Activated T-cell treated with anti-CD3 and anti-CD28 coated beads for 4 hours (primary cell): ENCODE results near the gene DUSP5.

Source experiments
- DNase-seq: peaks from one replicate; pipeline ENCODE4 v3.0.0-alpha.2; 2020

Gene DUSP5

GRCh38 chr10:110501142-110501937 is 3.6 kb downstream of the DUSP5 start:
- peak; percentile 35 for DNase-seq

DNA sequence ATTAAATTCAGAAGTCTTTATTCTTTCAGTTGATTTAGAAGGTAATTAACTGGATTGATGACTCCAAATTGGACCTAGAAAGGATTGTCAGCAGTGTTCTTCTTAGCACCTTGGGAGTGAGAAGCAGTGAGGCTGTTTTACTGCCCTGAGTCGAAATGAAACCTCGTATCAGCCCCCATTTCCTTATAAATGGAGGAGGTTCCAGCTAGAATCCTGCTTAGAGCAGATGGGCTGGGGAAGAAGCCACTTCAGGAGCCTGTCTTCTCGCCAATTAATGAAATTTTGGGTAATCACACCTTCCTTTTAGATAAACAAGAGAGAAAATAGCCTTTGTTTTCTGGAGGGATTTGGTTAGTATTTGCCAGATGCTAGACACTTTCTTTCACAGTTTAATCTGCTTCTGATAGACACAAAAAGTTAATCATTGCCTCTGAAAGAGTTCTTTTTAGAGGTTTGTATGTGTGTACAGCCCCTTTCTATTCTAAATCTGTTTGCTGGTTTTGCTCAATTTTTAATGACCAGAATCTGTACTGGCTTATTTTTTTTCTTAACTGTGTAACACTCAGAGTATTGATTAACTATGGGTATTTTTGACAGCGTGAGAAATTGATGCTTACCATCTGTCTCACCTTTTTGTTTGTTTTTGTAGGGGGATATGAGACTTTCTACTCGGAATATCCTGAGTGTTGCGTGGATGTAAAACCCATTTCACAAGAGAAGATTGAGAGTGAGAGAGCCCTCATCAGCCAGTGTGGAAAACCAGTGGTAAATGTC is 4.6 kb downstream of the DUSP5 start:
- no peak for DNase-seq

DNA sequence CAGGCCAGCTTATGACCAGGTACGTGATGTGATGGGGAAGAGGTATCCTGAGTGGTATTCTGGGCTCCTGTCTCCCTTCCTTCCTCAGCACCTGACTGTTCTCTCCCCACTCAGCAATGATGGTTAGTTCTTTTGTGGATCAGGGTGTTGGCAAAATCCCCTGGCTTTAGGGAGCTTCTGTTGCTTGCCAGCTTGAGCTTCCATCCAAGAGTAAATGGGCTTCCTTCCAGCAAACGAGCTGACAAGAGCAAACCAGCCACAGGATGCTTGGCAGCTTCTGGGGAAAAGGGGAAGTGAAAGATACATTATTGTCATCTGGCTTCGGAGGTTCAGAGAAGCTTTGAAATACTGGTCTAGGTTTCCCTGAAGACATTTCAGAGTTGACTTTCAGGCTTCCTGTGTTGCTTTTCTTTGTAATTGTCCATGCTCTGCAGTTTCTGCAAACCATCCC is 5.2 kb downstream of the DUSP5 start:
- DNase-seq: no peak

DNA sequence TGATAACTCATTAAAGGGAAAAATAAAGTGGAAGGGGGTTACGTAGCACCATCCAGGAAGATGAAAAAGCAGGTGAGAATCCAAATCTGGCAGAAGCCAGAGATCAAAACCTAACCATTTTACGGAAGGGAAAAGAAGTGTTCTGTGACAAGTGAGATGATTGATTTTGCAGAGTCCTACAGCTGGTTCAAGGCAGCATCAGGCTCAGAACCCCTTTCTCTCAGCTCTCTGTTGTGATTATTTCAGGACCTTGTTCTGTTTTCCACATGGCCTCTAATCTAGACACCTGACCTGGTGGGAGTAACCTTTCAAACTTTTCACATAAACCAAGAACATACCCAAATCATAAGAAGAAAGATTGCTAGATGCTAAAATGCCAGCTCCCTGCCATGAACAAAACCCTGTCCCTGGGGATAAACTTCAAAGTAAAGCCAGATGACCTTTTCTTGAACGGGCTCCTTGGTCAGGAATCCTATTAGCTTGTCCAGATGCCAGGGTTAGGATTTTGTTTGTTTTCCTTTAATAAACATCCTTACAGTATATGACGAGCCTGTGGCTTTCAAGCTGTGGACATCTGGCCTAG is 5.9 kb downstream of the DUSP5 start:
- no peak for DNase-seq

DNA sequence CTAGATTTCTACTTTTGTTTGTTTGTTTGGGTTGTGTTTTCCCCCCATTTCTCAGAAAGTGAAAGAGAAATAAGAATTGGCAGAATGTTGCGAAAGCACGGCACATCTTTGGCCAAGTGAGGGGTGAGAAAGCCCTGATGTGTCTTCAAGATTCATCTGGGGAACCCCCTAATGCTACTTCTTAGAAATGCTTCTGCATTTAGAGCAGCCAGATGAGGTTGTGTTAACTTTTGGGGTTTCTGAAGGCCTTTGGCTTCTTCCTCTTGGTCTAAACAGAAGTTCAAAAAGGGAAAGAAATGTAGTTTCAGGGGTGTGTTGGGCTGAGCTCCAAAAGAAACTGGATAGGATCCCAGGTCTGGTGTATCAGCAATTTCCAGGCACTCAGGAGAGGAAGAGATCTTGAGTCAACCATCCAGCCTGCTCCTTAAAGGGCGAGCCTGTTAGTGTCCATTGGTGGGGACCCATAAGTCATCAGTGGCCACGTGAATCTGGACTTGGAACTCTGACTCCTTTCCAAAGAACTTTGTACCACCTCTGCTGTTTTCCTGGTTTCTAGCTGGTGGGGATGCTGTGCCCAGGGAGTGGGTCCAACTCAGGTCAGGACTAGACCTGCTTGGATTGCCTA is 6.5 kb downstream of the DUSP5 start:
- DNase-seq: peak; percentile 48

- no peak for DNase-seq
Observed at GRCh38 chr10:110505130-110505770, 7.5 kb downstream of the DUSP5 start.

- DNase-seq: no peak
Observed at GRCh38 chr10:110506448-110506847, 8.7 kb downstream of the DUSP5 start.

- no peak for DNase-seq
Observed at GRCh38 chr10:110507346-110507745, 9.6 kb downstream of the DUSP5 start.

GRCh38 chr10:110508159-110508788 is 10.6 kb downstream of the DUSP5 start:
- DNase-seq: no peak

GRCh38 chr10:110508806-110509544 is 11.3 kb downstream of the DUSP5 start:
- no peak for DNase-seq

- DNase-seq: no peak
Observed at GRCh38 chr10:110509560-110509959, 11.9 kb downstream of the DUSP5 start.

- DNase-seq: no peak
Observed at GRCh38 chr10:110510086-110510485, 12.4 kb downstream of the DUSP5 start.

GRCh38 chr10:110510730-110511129 is 13.0 kb downstream of the DUSP5 start:
- no peak for DNase-seq

GRCh38 chr10:110511734-110512449 is 14.2 kb downstream of the DUSP5 start:
- no peak for DNase-seq

DNA sequence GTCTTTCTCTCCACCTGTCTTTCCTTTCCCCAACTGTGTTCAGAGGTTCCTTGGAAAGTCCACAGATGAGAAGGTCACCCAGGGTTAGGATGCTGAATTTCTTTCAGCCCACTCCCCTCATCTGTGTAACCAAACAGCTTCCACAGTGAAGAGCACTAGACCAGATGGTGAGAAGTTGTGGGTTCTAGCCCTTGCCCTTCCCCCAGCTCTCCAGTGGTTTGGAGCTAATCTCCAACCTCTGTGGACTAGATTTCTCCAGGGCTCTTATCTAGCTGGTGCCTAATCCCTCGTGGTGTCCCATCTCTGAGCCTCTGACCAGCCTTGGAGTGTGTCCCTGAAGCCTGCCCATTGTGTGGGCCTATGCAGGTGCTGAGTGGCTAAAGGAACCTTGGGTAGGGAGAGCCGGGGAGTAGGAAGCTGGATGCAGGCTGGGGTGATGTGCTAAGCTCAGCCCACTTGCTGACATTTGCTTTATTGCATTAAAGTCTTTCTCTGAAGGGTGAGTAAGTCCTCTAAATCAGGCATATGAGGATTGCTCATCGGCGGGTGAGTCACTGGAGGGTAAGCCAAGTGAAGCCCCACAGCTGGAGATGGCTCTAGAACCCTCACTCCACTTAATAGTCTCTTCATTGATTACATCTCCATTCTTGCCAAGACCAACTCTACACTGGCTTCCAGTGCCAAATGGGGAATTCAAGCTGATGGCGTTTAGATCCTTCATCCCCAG is 14.9 kb downstream of the DUSP5 start:
- peak; percentile 53 for DNase-seq

DNA sequence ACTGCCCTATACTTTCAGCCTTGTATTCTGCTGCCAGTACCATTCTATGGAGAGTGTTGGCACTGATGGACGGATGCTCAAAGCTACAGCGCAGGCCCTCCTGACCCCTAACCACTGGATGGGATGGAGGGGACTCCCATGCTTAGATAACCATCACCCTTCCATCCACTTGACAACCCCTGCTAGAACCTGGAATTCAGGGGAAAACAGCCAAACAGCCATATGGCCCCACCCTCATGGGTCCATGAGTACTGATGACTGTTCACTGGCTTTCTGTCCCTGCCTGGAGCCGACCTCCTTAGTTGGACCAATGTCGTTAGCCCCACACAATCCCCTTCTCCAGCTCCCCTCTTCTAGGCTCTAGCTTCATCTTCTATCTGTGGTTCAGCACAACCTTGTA is 16.2 kb downstream of the DUSP5 start:
- no peak for DNase-seq

- no peak for DNase-seq
Observed at GRCh38 chr10:110514848-110515247, 17.1 kb downstream of the DUSP5 start.

DNA sequence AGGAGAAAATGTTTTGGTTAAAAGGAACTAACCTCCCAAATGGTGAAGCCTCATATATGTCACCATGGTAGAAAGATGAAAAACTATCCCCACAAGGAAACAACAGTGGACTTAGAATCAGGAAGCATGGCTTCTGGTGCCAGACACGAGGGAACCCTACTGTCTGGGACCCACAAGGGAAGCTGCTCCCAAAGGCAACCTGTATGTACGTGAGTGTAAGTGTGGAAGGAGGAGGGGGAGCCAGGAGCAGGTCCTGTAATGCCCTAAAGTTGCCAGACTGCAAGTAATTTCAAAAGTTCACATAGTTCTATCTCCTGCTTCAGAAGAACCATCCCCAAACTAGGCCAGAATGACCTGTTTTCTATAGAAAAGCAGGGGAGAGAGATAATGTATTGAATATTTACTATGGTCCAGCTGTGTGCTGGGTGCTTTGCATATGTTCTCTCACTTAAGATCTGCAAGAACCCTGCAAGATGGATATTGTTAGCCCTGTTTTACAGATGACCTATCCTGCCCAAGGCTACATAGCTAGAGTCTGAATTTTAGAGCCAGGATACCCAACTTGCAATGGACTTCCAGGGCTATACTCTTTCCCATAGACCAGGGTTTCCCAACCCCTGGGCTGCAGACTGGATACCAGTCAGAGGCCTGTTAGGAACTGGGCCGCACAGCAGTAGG is 19.2 kb downstream of the DUSP5 start:
- no peak for DNase-seq

DNA sequence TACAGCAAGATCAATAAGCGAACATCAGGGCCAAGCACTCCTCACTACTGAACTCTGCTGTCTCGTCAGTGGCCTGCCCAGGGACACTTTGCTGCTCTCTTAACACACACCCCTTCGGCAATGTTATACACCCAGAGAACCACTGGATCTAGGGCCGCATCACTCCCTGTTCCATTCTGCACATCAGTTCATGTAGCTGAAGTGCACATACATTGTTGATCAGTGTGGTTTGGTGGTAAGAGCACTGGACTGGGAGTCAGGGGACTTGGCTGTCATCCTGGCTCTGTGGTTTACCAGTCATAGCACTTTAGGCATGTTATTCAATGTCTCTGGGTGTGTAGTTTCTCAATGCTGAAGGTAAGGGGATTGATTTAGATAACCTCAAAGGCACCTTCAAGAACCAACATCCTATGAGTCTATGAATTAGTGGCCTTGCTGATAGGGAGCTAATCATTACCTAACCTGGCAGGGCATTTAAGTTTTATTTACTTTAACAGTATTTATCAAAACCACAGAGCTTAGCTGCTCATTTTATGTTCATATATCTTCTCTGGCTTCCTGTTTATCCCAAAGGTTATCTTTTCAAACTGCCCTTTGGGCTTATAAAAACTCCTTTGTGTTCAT is 24.8 kb downstream of the DUSP5 start:
- no peak for DNase-seq
